Psoas muscle (tissue), 8 donors: ENCODE results near the gene ZCCHC9. TPM values are rescaled to one million over a fixed set of nuclear protein-coding genes. Genes with fewer than 3 reads are reported as not detected.

Source experiments
- ATAC-seq, 4 donors: fragments of 200-7000 bp; cut with Tn5 transposase; one replicate each; pipeline ENCODE4 v1.9.1; 2020; ENCODE audit warnings: moderate library complexity in 3 of 4, mild to moderate bottlenecking in 2 of 4
- DNase-seq, 2 donors: peaks; one replicate each; pipeline ENCODE4 v3.0.0-alpha.2; 2020
- H3K27ac ChIP-seq: fragments of 200-600 bp; one replicate; pipeline ENCODE4 v1.8.0; 2022
- H3K27me3 ChIP-seq, 3 donors: fragments of 200-600 bp in 1 of 3; one replicate each; pipeline versions ENCODE4 v1.6.1 to v1.8.0; 2013 to 2022; ENCODE audit warnings: low read length in 2 of 3, mild to moderate bottlenecking in 2 of 3, moderate library complexity in 1 of 3; ENCODE audit not compliant: insufficient read depth in 3 of 3
- H3K36me3 ChIP-seq, 2 donors: fragments of 200-600 bp in 1 of 2; one replicate each; pipeline versions ENCODE4 v1.6.1 to v1.8.0; 2013 to 2022; ENCODE audit warnings: low read depth in 1 of 2, mild to moderate bottlenecking in 1 of 2, moderate library complexity in 1 of 2; ENCODE audit not compliant: insufficient read depth in 1 of 2
- H3K4me1 ChIP-seq: fragments of 200-600 bp; one replicate; pipeline ENCODE4 v1.8.0; 2022
- H3K4me3 ChIP-seq: fragments of 200-600 bp; one replicate; pipeline ENCODE4 v1.8.0; 2022; ENCODE audit warnings: mild to moderate bottlenecking
- H3K9me3 ChIP-seq: fragments of 200-600 bp; one replicate; pipeline ENCODE4 v1.8.0; 2022
- CTCF ChIP-seq: fragments of 200-600 bp; IDR thresholded peaks from one replicate; pipeline ENCODE4 v1.8.0; 2022; ENCODE audit warnings: antibody characterized with exemption
- WGBS, 3 donors: extraction: QIAGEN DNeasy Blood & Tissue Kit; methylation state at CpG; one replicate each; pipeline versions ENCODE4 v1.1.6 to v1.1.7; 2013; 5-methylcytosine and 5-hydroxymethylcytosine counted together
- intact Hi-C, 2 donors: fragments of 100-400 bp; cut with DNase I; formaldehyde crosslinking; loops; one replicate each; pipeline versions ENCODE4 v1.11.0 to v1.14.2; 2022
- polyA plus RNA-seq, 3 donors: library from polyadenylated mRNA; stranded (reverse); fragments of 200-250 nt; gene quantifications; one replicate each; pipeline ENCODE4 v1.2.3, GENCODE V29; 2013
- total RNA-seq, 4 donors: library from RNA; stranded (reverse); fragmentation: NEBNext Ultra II Directional in 2 of 4; extraction: Animal tissue kit (Norgen Biotek cat#: 25700) in 2 of 4; gene quantifications; one replicate each; pipeline versions ENCODE4 v1.2.1 to v1.2.4, GENCODE V29; 2021 to 2023
- donor health status: healthy with polysubstance abuse.
- donor health status: DM: no; HTN: no; CAD: no; lungs with moderate emphysema.
- donor health status: Bipolar disorder and iron deficiency.
- donor health status: healthy.
- donor health status: DM: yes; HTN: yes; CAD: no.
- donor health status: DM: no; HTN: no; CAD: no.
- donor health status: DM: no; HTN: no; CAD: no.
- donor health status: DM: yes; HTN: yes; CAD: no.

Gene ZCCHC9
- total and polyA plus RNA-seq, 7 donors: 9.6 to 45.1 (median 26.2) TPM

- Histone ChIP-seq H3K9me3 (no peaks in the 10 kb centered on the region), H3K27ac (no peak overlapping the region), H3K4me1 (no peaks in the 10 kb centered on the region), H3K36me3 (peaks cover 0 to 69% of the 10 kb centered on the region in 2 donors), H3K27me3 (no peaks in the 10 kb centered on the region), H3K4me3 (no peak overlapping the region)
- TF ChIP-seq CTCF: no peak
- ATAC-seq (no peak), DNase-seq (no peak)
- intact Hi-C loops: no loop called here
These were observed 11.9 kb downstream of the ZCCHC9 start for GRCh38 chr5:81313278-81313677.

GRCh38 chr5:81313686-81314085, 12.3 kb downstream of the ZCCHC9 start:
- DNase-seq (no peak), ATAC-seq (no peak)
- TF ChIP-seq CTCF: no peak
- Histone ChIP-seq H3K4me1 (no peaks in the 10 kb centered on the region), H3K9me3 (no peaks in the 10 kb centered on the region), H3K27ac (no peak overlapping the region), H3K36me3 (peaks cover 0 to 65% of the 10 kb centered on the region in 2 donors), H3K27me3 (no peaks in the 10 kb centered on the region), H3K4me3 (no peak overlapping the region)
- 87 to 97% (median 89%) methylated on average over 3 of the region's 3 CpGs for WGBS, 3 donors
- intact Hi-C loops: no loop called here

- ATAC-seq (no peak), DNase-seq (no peak)
- no peaks in the 10 kb centered on the region for H3K4me1 ChIP-seq
- TF ChIP-seq CTCF: no peak
- H3K27ac ChIP-seq: no peak overlapping the region
- H3K9me3 ChIP-seq: no peaks in the 10 kb centered on the region
- no peaks in the 10 kb centered on the region for H3K27me3 ChIP-seq
- H3K4me3 ChIP-seq: no peak overlapping the region
- H3K36me3 ChIP-seq: peaks cover 0 to 56% of the 10 kb centered on the region in 2 donors
- intact Hi-C loops: no loop called here
- 79 to 90% (median 83%) methylated on average over 3 of the region's 3 CpGs for WGBS, 3 donors
These were observed 13.2 kb downstream of the ZCCHC9 start for GRCh38 chr5:81314581-81314980.

GRCh38 chr5:81315336-81315735, 13.9 kb downstream of the ZCCHC9 start:
- peaks cover 0 to 49% of the 10 kb centered on the region in 2 donors for H3K36me3 ChIP-seq
- DNase-seq: no peak
- H3K9me3 ChIP-seq: no peaks in the 10 kb centered on the region
- no peak overlapping the region for H3K27ac ChIP-seq
- 48 to 62% (median 53%) methylated on average over 1 of the region's 1 CpG for WGBS, 3 donors
- no peak for ATAC-seq
- no peaks in the 10 kb centered on the region for H3K27me3 ChIP-seq
- H3K4me1 ChIP-seq: no peaks in the 10 kb centered on the region
- TF ChIP-seq CTCF: no peak
- intact Hi-C loops: no loop called here
- H3K4me3 ChIP-seq: no peak overlapping the region

GRCh38 chr5:81315830-81316229, 14.4 kb downstream of the ZCCHC9 start:
- Histone ChIP-seq H3K36me3 (peaks cover 0 to 44% of the 10 kb centered on the region in 2 donors), H3K4me1 (no peaks in the 10 kb centered on the region), H3K4me3 (no peak overlapping the region), H3K9me3 (no peaks in the 10 kb centered on the region), H3K27me3 (no peaks in the 10 kb centered on the region), H3K27ac (no peak overlapping the region)
- 88 to 94% (median 89%) methylated on average over 4 of the region's 4 CpGs for WGBS, 3 donors
- ATAC-seq (no peak), DNase-seq (no peak)
- no peak for TF ChIP-seq CTCF
- intact Hi-C loops: no loop called here
